ENCODE results near the gene MAB21L2. TPM values are rescaled to one million over a fixed set of nuclear protein-coding genes. Genes with fewer than 3 reads are reported as not detected.

Gene MAB21L2
- total RNA-seq, 1 experiment from 2014 or later: not detected

DNA sequence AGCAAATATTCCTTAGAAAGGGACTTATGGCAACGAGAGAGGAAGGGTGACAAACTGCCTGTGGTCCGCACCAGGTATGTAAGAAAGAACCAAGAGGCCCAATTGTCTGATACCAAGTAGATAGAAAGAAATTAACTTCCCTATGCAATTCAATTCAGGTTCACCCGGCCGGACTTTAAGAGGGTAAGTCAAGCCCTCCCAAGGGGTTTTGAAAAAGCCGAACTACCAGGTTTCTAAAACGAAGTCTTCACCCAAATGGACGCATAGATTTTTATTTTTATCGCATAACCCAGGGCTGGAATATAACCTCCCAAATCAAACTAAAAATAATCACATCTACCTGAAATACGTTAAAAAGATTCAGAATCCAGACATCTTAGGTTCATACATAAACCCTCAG, 1.6 kb upstream of the MAB21L2 start:
- peaks cover 48% of the 10 kb centered on the region for H3K4me1 Mint-ChIP-seq
- no peaks in the 10 kb centered on the region for H3K9me3 Mint-ChIP-seq
- H3K27ac Mint-ChIP-seq: no peak overlapping the region
- peaks cover 69% of the 10 kb centered on the region for H3K27me3 Mint-ChIP-seq (ENCODE audit: low read depth)
- H3K4me3 Mint-ChIP-seq: peak overlapping the region; percentile 78
- no peak for TF ChIP-seq NR2C2 (CRISPR knock-in tag; IDR thresholded peaks at IDR 0.05)
- TF ChIP-seq JUN (CRISPR knock-in tag; IDR thresholded peaks at IDR 0.05): no peak
- no peak for TF ChIP-seq USF2 (CRISPR knock-in tag; IDR thresholded peaks at IDR 0.05)
- no peak for TF ChIP-seq ZNF263 (CRISPR knock-in tag; IDR thresholded peaks at IDR 0.05; ENCODE audit: low read depth)
- no peak for TF ChIP-seq FOXP1 (CRISPR knock-in tag; IDR thresholded peaks at IDR 0.05; ENCODE audit: borderline replicate concordance)
- ChIA-PET CTCF (no interaction called here), POLR2A (no interaction called here)
- no peak for DNase-seq (ENCODE audit: low spot score)
- H3K36me3 Mint-ChIP-seq: no peaks in the 10 kb centered on the region
- no peak for ATAC-seq

GRCh38 chr4:150581056-150581605, 820 bp upstream of the MAB21L2 start:
- H3K27ac Mint-ChIP-seq: no peak overlapping the region
- H3K4me1 Mint-ChIP-seq: peaks cover 56% of the 10 kb centered on the region
- ChIA-PET POLR2A (interaction anchor here (0.5 to 0.6 kb wide), 2 partner anchors 11 to 1778 kb away, joined by 3 to 7 read pairs; no protein-coding TSS in a partner anchor), CTCF (interaction anchor here (0.7 kb wide), 1 partner anchor 11 kb away, joined by 5 read pairs; no protein-coding TSS in a partner anchor)
- H3K9me3 Mint-ChIP-seq: no peaks in the 10 kb centered on the region
- no peak for DNase-seq (ENCODE audit: low spot score)
- peak overlapping the region; percentile 86 for H3K4me3 Mint-ChIP-seq
- no peak for TF ChIP-seq ZNF317 (CRISPR knock-in tag; IDR thresholded peaks at IDR 0.05; ENCODE audit: borderline replicate concordance, low read depth)
- no peak for TF ChIP-seq ZNF671 (CRISPR knock-in tag; IDR thresholded peaks at IDR 0.05)
- no peak for TF ChIP-seq PRRX2 (CRISPR knock-in tag; IDR thresholded peaks at IDR 0.05)
- no peak for TF ChIP-seq KAT7 (CRISPR knock-in tag; IDR thresholded peaks at IDR 0.05; ENCODE audit: borderline replicate concordance)
- TF ChIP-seq, protein P1, sequence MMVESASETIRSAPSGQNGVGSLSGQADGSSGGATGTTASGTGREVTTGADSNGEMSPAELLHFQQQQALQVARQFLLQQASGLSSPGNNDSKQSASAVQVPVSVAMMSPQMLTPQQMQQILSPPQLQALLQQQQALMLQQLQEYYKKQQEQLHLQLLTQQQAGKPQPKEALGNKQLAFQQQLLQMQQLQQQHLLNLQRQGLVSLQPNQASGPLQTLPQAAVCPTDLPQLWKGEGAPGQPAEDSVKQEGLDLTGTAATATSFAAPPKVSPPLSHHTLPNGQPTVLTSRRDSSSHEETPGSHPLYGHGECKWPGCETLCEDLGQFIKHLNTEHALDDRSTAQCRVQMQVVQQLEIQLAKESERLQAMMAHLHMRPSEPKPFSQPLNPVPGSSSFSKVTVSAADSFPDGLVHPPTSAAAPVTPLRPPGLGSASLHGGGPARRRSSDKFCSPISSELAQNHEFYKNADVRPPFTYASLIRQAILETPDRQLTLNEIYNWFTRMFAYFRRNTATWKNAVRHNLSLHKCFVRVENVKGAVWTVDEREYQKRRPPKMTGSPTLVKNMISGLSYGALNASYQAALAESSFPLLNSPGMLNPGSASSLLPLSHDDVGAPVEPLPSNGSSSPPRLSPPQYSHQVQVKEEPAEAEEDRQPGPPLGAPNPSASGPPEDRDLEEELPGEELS (CRISPR knock-in tag; IDR thresholded peaks at IDR 0.05): no peak
- TF ChIP-seq, protein P2, sequence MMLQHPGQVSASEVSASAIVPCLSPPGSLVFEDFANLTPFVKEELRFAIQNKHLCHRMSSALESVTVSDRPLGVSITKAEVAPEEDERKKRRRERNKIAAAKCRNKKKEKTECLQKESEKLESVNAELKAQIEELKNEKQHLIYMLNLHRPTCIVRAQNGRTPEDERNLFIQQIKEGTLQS (CRISPR knock-in tag; conservative IDR thresholded peaks at IDR 0.05): no peak
- TF ChIP-seq, protein P3, sequence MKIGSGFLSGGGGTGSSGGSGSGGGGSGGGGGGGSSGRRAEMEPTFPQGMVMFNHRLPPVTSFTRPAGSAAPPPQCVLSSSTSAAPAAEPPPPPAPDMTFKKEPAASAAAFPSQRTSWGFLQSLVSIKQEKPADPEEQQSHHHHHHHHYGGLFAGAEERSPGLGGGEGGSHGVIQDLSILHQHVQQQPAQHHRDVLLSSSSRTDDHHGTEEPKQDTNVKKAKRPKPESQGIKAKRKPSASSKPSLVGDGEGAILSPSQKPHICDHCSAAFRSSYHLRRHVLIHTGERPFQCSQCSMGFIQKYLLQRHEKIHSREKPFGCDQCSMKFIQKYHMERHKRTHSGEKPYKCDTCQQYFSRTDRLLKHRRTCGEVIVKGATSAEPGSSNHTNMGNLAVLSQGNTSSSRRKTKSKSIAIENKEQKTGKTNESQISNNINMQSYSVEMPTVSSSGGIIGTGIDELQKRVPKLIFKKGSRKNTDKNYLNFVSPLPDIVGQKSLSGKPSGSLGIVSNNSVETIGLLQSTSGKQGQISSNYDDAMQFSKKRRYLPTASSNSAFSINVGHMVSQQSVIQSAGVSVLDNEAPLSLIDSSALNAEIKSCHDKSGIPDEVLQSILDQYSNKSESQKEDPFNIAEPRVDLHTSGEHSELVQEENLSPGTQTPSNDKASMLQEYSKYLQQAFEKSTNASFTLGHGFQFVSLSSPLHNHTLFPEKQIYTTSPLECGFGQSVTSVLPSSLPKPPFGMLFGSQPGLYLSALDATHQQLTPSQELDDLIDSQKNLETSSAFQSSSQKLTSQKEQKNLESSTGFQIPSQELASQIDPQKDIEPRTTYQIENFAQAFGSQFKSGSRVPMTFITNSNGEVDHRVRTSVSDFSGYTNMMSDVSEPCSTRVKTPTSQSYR (CRISPR knock-in tag; IDR thresholded peaks at IDR 0.05): no peak
- TF ChIP-seq RELA (CRISPR knock-in tag; IDR thresholded peaks at IDR 0.05; ENCODE audit: borderline replicate concordance): no peak
- no peak for TF ChIP-seq STAT6 (CRISPR knock-in tag; conservative IDR thresholded peaks at IDR 0.05; ENCODE audit: low read depth)
- TF ChIP-seq TEAD4 (CRISPR knock-in tag; IDR thresholded peaks at IDR 0.05): no peak
- TF ChIP-seq, protein P4, sequence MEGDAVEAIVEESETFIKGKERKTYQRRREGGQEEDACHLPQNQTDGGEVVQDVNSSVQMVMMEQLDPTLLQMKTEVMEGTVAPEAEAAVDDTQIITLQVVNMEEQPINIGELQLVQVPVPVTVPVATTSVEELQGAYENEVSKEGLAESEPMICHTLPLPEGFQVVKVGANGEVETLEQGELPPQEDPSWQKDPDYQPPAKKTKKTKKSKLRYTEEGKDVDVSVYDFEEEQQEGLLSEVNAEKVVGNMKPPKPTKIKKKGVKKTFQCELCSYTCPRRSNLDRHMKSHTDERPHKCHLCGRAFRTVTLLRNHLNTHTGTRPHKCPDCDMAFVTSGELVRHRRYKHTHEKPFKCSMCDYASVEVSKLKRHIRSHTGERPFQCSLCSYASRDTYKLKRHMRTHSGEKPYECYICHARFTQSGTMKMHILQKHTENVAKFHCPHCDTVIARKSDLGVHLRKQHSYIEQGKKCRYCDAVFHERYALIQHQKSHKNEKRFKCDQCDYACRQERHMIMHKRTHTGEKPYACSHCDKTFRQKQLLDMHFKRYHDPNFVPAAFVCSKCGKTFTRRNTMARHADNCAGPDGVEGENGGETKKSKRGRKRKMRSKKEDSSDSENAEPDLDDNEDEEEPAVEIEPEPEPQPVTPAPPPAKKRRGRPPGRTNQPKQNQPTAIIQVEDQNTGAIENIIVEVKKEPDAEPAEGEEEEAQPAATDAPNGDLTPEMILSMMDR (IDR thresholded peaks at IDR 0.05): no peak
- TF ChIP-seq, protein P5, sequence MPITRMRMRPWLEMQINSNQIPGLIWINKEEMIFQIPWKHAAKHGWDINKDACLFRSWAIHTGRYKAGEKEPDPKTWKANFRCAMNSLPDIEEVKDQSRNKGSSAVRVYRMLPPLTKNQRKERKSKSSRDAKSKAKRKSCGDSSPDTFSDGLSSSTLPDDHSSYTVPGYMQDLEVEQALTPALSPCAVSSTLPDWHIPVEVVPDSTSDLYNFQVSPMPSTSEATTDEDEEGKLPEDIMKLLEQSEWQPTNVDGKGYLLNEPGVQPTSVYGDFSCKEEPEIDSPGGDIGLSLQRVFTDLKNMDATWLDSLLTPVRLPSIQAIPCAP (CRISPR knock-in tag; IDR thresholded peaks at IDR 0.05): no peak
- ATAC-seq: no peak
- H3K27me3 Mint-ChIP-seq (ENCODE audit: low read depth): peaks cover 77% of the 10 kb centered on the region
- H3K36me3 Mint-ChIP-seq: no peaks in the 10 kb centered on the region
